COLO668 (cell line): ENCODE data around the gene GNL1.
"Not testable (repeated sequence)": the region's sequence is repeated elsewhere in the genome, so short reads cannot be mapped to it uniquely, and the experiment has no call there.

Experiments
- DNase-seq: peaks from one replicate; lab custom pipeline; 2025; ENCODE audit not compliant: unreplicated experiment; lab: John Stamatoyannopoulos, UW

GNL1 gene

DNA sequence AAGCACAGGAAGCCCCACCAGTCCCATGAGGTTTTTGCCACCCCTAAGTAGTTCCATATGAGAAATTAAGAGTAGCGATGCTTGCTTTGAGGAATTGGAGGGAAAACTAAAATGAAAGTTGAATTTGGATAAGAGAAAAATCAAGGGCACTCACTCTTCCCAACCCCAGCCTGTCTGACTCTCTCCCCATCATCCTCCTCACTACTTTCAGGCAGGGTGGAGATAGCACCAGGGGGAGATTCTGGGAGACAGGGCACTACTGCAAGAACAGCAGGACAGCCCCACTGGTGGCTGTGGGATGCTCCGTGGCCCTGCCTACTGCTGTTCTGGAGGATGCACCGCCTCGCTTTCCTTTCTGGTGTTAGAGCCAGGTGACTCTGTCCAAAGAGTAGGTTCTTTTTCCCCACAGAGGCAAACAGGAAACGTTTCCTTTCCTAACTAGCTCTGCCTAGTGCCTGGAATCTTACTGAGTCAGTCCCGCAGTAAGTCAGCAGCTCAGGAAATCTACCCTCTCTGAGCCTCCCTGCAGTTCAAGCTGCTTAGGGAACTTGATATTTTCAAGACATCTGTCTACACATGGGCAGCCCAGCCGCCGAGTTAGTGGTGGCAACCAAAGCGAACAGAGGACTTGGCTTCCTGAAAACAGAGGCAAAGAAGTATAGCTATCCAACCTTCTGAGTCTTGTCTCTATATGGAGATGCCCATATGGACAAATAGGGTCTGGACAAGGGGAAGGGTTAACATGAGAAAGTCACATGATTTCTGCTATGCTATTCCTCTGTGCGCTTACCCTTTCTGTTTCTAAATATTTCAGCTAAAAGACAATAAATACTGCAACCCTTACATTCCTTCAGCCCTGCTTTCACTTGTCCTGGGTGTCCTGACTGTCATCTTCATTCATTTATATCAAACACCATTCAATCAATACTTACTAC is 55.6 kb downstream of the GNL1 start:
- DNase-seq: no peak

DNA sequence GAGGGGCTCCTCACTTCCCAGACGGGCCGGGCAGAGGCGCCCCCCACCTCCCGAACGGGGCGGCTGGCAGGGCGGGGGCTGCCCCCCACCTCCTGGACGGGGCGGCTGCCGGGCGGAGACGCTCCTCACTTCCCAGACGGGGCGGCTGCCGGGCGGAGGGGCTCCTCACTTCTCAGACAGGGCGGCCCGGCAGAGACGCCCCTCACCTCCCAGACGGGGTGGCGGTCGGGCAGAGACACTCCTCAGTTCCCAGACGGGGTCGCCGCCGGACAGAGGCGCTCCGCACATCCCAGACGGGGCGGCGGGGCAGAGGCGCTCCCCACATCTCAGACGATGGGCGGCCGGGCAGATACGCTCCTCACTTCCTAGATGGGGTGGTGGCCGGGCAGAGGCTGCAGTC is 57.6 kb downstream of the GNL1 start:
- DNase-seq: not testable (repeated sequence)

DNA sequence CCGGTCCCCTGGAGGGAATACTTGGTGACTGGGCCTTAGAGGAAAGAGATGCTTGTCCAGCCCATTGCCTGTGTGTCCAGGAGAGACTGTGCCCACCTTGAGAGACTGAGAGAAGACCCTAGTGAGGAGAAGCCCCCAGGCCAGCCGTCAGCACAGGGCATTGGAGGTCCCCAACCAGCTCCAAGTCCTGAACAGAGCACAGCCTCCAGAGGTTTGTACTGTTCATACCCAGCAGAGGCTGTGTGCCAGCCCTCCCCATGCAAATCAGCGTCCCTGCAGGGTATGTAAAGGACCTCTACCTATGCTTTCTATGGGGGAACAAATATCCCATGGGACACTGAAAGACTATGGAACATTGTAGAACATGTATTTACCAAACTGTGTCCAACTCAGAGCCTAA is 58.6 kb downstream of the GNL1 start:
- no peak for DNase-seq

DNA sequence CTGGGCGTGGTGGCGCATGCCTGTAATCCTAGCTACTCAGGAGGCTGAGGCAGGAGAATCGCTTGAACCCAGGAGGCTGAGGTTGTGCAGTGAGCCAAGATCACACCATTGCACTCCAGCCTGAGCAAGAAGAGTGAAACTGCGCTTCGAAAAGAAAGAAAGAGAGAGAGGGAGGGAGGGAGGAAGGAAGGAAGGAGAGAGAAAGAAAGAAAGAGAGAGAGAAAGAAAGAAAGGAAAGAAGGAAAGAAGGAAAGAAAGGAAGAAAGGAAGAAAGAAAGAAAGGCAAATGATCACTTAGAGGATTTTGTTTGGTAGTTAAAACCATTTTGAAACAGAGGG is 59.1 kb downstream of the GNL1 start:
- DNase-seq: not testable (repeated sequence)

DNA sequence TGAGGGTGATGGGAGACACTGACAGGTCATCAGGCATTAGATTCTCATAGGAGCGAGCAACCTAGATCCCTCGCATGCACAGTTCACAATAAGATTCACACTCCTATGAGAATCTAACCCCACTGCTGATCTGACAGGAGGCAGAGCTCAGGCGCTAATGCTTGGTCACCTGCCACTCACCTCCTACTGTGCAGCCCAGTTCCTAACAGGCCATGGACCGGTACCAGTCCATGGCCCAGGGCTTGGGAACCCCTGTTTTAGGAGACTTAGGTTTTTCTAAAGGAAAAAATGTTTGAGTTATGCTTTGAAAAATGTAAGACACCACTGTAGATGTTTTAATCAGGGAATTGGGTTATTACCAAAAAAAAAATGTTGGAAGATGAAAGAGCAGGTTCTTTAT is 60.3 kb downstream of the GNL1 start:
- no peak for DNase-seq

DNA sequence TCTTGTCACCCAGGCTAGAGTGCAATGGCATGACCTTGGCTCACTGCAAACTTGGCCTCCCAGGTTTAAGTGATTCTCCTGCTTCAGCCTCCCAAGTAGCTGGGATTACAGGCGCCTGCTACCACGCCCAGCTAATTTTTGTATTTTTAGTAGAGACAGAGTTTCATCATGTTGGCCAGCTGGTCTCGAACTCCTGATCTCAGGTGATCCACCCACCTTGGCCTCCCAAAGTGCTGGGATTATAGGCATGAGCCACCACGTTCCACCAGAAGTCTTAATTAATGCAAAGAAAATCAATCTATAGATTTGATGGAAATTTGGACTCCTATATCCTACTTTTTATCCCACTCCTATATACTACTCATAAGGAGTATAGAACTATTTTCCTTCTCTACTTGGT is 61.2 kb downstream of the GNL1 start:
- DNase-seq: not testable (repeated sequence)

DNA sequence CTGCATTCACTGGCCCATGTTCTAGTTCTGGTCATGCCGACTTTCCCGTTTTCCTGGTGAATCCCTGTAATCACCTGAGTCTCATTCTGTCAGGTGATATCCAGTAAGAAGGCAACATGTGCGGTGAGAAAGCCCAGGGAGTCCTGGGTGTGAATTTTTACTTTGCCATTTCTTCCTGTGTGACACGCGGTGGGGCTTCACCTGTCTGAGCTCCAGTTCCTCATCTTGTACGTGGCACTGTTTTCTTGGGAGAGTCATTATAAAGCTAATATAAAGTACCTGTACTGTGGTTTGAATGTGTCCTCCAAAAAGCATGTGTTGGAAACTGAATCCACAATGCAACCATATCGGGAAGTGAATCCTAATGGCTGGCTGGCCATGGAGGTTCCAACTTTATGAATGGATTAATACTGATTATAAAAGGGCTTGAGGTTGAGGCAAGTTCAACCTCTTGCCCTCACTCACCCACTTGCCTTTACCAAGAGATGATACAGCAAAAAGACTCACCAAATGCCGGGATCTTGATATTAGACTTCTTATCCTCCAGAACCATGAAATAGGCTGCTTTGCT is 61.9 kb downstream of the GNL1 start:
- no peak for DNase-seq

DNA sequence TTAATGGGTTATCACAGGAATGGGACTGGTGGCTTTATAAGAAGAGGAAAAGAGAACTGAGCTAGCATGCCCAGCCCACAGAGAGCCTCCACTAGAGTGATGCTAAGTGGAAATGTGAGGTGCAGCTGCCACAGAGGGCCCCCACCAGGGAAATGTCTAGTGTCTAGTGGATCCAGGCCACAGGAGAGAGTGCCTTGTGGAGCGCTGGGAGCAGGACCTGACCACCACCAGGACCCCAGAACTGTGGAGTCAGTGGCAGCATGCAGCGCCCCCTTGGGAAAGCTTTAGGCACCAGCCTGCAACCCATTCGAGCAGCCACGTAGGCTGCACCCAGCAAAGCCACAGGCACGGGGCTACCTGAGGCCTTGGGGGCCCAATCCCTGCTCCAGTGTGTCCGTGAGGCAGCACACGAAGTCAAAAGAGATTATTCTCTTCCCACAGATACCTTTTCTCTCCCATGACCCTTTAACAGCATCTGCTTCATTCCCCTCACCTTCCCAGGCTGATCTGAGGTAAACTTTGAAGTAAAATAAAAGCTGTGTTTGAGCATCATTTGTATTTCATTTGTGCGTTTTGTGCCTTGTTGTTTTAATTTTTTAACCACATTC is 62.5 kb downstream of the GNL1 start:
- no peak for DNase-seq

DNA sequence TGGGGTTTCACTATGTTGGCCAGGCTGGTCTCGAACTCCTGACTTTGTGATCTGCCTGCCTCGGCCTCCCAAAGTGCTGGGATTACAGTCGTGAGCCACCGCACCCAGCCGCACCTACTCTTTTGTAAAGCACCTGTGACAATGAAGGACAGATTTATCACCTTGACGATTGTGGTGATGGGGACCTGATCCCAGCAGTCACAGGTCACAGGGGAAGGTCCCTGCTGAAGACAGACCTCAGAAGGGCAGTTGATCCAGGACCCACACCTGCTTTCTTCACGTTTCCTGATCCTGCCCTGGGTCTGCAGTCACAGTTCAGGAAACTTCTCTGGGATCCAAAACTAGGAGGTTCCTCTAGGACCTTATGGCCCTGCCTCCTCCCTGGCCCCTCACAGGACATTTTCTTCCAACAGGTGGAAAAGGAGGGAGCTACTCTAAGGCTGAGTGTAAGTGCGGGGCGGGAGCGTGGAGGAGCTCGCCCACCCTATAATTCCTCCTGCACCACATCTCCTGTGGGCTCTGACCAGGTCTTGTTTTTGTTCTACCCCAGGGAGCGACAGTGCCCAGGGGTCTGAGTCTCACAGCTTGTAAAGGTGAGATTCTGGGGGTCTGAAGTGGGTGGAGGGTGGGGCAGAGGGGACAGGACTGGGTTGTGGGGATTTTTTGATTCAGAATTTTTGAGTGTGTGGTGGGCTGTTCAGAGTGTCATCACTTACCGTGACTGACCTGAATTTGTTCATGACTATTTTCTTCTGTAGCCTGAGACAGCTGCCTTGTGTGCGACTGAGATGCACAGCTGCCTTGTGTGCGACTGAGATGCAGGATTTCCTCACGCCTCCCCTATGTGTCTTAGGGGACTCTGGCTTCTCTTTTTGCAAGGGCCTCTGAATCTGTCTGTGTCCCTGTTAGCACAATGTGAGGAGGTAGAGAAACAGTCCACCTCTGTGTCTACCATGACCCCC is 64.0 kb downstream of the GNL1 start:
- no peak for DNase-seq
